IPS-20b (cell line): ENCODE data around the gene EDIL3.

Source experiments
- H3K27ac ChIP-seq: one replicate; pipeline ENCODE4 v1.5.1; 2013; ENCODE audit warnings: low read length
- H3K27me3 ChIP-seq: 2 replicates; pipeline ENCODE4 v1.6.1; 2013; ENCODE audit warnings: mild to moderate bottlenecking, low read length, inconsistent platforms; ENCODE audit not compliant: insufficient read depth
- H3K36me3 ChIP-seq: 2 replicates; pipeline ENCODE4 v1.6.1; 2013; ENCODE audit warnings: low read depth, mild to moderate bottlenecking, inconsistent platforms, low read length, moderate library complexity; ENCODE audit not compliant: insufficient read depth
- H3K4me1 ChIP-seq: 2 replicates; pipeline ENCODE4 v1.6.1; 2013; ENCODE audit warnings: mild to moderate bottlenecking, control low read depth, inconsistent platforms, low read length, moderate library complexity; ENCODE audit not compliant: insufficient read depth
- H3K4me3 ChIP-seq: 2 replicates; pipeline ENCODE4 v1.5.1; 2013; ENCODE audit warnings: mild to moderate bottlenecking, low read length, inconsistent platforms
- H3K9ac ChIP-seq: 2 replicates; pipeline ENCODE4 v1.6.1; 2013; ENCODE audit warnings: low read depth, mild to moderate bottlenecking, inconsistent platforms, low read length, moderate library complexity
- H3K9me3 ChIP-seq: 2 replicates; pipeline ENCODE4 v1.6.1; 2013; ENCODE audit warnings: mild to moderate bottlenecking, low read depth, low read length, inconsistent platforms; ENCODE audit not compliant: insufficient read depth

EDIL3 gene

GRCh38 chr5:84148651-84149050 lies 236.0 kb downstream of the EDIL3 start:
- H3K9ac ChIP-seq, result no peak overlapping the region
- H3K4me3 ChIP-seq, result no peak overlapping the region
- no peaks in the 10 kb centered on the region for H3K4me1 ChIP-seq
- H3K9me3 ChIP-seq, result no peaks in the 10 kb centered on the region
- H3K27ac ChIP-seq, result no peak overlapping the region
- H3K27me3 ChIP-seq, result no peaks in the 10 kb centered on the region
- no peaks in the 10 kb centered on the region for H3K36me3 ChIP-seq

DNA sequence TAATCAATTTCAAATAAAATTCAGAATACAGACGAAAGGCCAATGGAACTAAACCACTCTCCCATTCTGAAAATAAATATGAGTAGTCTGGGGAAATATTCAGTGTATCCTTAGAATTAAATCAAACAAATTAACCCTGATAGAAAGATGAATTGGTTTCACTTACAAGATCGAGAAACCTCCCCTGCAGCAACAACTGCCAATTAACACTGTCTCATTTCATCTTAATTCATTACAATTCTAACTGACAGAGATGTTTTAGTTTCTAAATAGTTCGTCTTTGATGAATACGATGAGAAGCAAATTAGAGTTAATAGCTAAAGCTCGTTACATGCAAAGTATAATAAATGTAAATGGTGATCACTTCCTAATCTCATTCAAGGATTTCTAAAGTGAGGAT lies 247.1 kb downstream of the EDIL3 start:
- Histone ChIP-seq H3K27me3 (no peaks in the 10 kb centered on the region), H3K9me3 (no peaks in the 10 kb centered on the region), H3K4me1 (no peaks in the 10 kb centered on the region), H3K36me3 (no peaks in the 10 kb centered on the region), H3K9ac (no peak overlapping the region), H3K27ac (no peak overlapping the region), H3K4me3 (no peak overlapping the region)

- Histone ChIP-seq H3K9ac (no peak overlapping the region), H3K27ac (no peak overlapping the region), H3K4me3 (no peak overlapping the region), H3K4me1 (no peaks in the 10 kb centered on the region), H3K9me3 (no peaks in the 10 kb centered on the region), H3K36me3 (no peaks in the 10 kb centered on the region), H3K27me3 (no peaks in the 10 kb centered on the region)
These were observed 253.3 kb downstream of the EDIL3 start for GRCh38 chr5:84131372-84131771.

GRCh38 chr5:84130006-84130580 lies 254.6 kb downstream of the EDIL3 start:
- H3K27me3 ChIP-seq, result no peaks in the 10 kb centered on the region
- H3K27ac ChIP-seq, result no peak overlapping the region
- no peaks in the 10 kb centered on the region for H3K9me3 ChIP-seq
- H3K4me3 ChIP-seq, result no peak overlapping the region
- no peak overlapping the region for H3K9ac ChIP-seq
- H3K4me1 ChIP-seq, result no peaks in the 10 kb centered on the region
- no peaks in the 10 kb centered on the region for H3K36me3 ChIP-seq

GRCh38 chr5:84125216-84125615 lies 259.5 kb downstream of the EDIL3 start:
- no peaks in the 10 kb centered on the region for H3K27me3 ChIP-seq
- no peaks in the 10 kb centered on the region for H3K4me1 ChIP-seq
- no peak overlapping the region for H3K4me3 ChIP-seq
- H3K9me3 ChIP-seq, result no peaks in the 10 kb centered on the region
- no peaks in the 10 kb centered on the region for H3K36me3 ChIP-seq
- no peak overlapping the region for H3K27ac ChIP-seq
- no peak overlapping the region for H3K9ac ChIP-seq

DNA sequence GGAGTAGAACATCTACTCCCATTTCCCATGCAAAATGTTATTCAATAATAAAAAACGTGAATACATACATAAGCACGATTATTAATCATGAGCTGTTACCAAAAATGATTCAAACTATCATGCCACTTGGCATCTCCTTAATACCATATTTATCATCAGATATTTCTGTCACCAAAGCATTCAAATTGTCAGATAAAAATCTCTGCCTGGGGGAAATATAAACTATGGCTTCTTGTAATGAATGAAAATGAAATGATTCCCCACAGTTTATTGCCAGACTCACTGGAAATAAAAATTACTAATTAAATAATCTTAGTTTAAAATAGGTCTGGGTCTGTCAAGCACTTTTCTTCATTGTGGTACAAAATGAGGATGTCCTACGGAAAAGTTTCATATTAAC lies 265.4 kb downstream of the EDIL3 start:
- Histone ChIP-seq H3K27me3 (no peaks in the 10 kb centered on the region), H3K4me1 (peaks cover 8% of the 10 kb centered on the region), H3K9me3 (no peaks in the 10 kb centered on the region), H3K27ac (no peak overlapping the region), H3K4me3 (no peak overlapping the region), H3K9ac (no peak overlapping the region), H3K36me3 (no peaks in the 10 kb centered on the region)

- H3K27ac ChIP-seq, result no peak overlapping the region
- peaks cover 15% of the 10 kb centered on the region for H3K4me1 ChIP-seq
- H3K4me3 ChIP-seq, result no peak overlapping the region
These were observed 266.1 kb downstream of the EDIL3 start for GRCh38 chr5:84118551-84118950.

GRCh38 chr5:84115727-84116126 lies 269.0 kb downstream of the EDIL3 start:
- Histone ChIP-seq H3K27me3 (no peaks in the 10 kb centered on the region), H3K27ac (no peak overlapping the region), H3K9ac (no peak overlapping the region), H3K9me3 (no peaks in the 10 kb centered on the region), H3K4me1 (peaks cover 27% of the 10 kb centered on the region), H3K4me3 (no peak overlapping the region), H3K36me3 (no peaks in the 10 kb centered on the region)

More at GRCh38 chr5:84118551-84118950, 266.1 kb downstream of the EDIL3 start:
- no peaks in the 10 kb centered on the region for H3K9me3 ChIP-seq
- no peaks in the 10 kb centered on the region for H3K27me3 ChIP-seq
- no peak overlapping the region for H3K9ac ChIP-seq
- no peaks in the 10 kb centered on the region for H3K36me3 ChIP-seq

- H3K9me3 ChIP-seq, result no peaks in the 10 kb centered on the region
- H3K36me3 ChIP-seq, result no peaks in the 10 kb centered on the region
- no peak overlapping the region for H3K4me3 ChIP-seq
- H3K27ac ChIP-seq, result no peak overlapping the region
- peak overlapping the region; percentile 5; the same call in 1 of the 2 replicates for H3K9ac ChIP-seq
- H3K4me1 ChIP-seq, result peaks cover 27% of the 10 kb centered on the region
- H3K27me3 ChIP-seq, result no peaks in the 10 kb centered on the region
These were observed 271.2 kb downstream of the EDIL3 start for GRCh38 chr5:84113246-84114105.

GRCh38 chr5:84092738-84093137 lies 291.9 kb downstream of the EDIL3 start:
- H3K36me3 ChIP-seq, result no peaks in the 10 kb centered on the region
- no peak overlapping the region for H3K9ac ChIP-seq
- H3K27me3 ChIP-seq, result no peaks in the 10 kb centered on the region
- no peak overlapping the region for H3K27ac ChIP-seq
- H3K4me3 ChIP-seq, result no peak overlapping the region
- peaks cover 17% of the 10 kb centered on the region for H3K9me3 ChIP-seq
- no peaks in the 10 kb centered on the region for H3K4me1 ChIP-seq

DNA sequence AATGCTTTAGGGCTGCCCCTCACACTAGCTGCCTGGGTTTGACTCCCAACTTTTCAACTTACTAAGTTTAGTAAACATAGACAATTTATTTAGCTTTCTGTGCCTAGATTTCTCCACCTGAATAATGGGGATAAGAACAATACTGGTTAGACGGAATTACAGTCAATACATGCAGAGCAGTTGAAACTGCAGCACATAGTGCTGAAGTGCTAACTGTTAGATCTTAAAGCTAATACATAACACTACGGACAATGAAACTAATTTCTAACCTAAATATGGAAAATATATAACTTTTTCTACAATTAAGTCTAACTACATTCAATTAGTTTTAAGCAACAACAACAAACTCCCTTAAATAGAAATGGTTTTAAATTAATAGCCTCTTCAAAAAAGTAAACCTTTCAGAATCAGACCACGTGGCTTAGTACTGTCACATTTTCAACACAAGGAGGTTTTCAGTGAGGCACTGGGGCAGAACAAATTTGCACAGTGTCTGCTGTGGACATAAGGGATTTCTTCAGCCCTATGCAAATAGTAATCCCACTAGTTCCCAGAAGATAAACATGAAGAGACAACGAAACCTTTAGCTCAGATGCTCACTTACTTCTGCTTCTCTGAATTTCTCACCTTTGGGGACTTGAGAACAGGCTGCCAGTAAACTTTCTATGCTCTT lies 293.4 kb downstream of the EDIL3 start:
- Histone ChIP-seq H3K9ac (no peak overlapping the region), H3K27me3 (no peaks in the 10 kb centered on the region), H3K4me1 (no peaks in the 10 kb centered on the region), H3K27ac (no peak overlapping the region), H3K36me3 (no peaks in the 10 kb centered on the region), H3K4me3 (no peak overlapping the region), H3K9me3 (peaks cover 4% of the 10 kb centered on the region; the same call in 1 of the 2 replicates)

GRCh38 chr5:84088996-84089395 lies 295.7 kb downstream of the EDIL3 start:
- Histone ChIP-seq H3K36me3 (no peaks in the 10 kb centered on the region), H3K4me1 (no peaks in the 10 kb centered on the region), H3K9me3 (no peaks in the 10 kb centered on the region), H3K9ac (no peak overlapping the region), H3K27ac (no peak overlapping the region), H3K4me3 (no peak overlapping the region), H3K27me3 (no peaks in the 10 kb centered on the region)
